HCT116 (cell line): ENCODE measurements around the gene PRMT2. TPM values are rescaled to one million over a fixed set of nuclear protein-coding genes. Genes with fewer than 3 reads are reported as not detected.
"Not testable (repeated sequence)": the region's sequence is repeated elsewhere in the genome, so short reads cannot be mapped to it uniquely, and the experiment has no call there.

ENCODE experiments used
- ATAC-seq: fragments of 200-7000 bp; cut with Tn5 transposase; 2 replicates; pipeline ENCODE4 v1.9.1; 2020; ENCODE audit warnings: mild to moderate bottlenecking, moderate library complexity
- BruUV-seq: library from RNA; stranded (reverse); fragments of 400-500 nt; replicated peaks from 2 replicates; lab custom pipeline; 2021; lab: Mats Ljungman, UMichigan
- CTCF ChIA-PET: fragments of 300-600 bp; sonication (Branson Sonifier 250); formaldehyde crosslinking; loops from one replicate; lab custom pipeline; 2021; ENCODE audit warnings: antibody characterized with exemption; lab: Charles Lee
- POLR2A ChIA-PET: fragments of 300-600, 350-600 bp; sonication (Branson Sonifier 250); formaldehyde crosslinking; loops from one replicate; lab custom pipeline; 2021; ENCODE audit warnings: antibody characterized with exemption; lab: Charles Lee
- RAD21 ChIA-PET, 2 experiments: fragments of 300-600 bp; sonication (Branson Sonifier 250); formaldehyde crosslinking; loops; one replicate each; lab custom pipeline; 2023; ENCODE audit warnings: low total read pairs in 2 of 2; ENCODE audit not compliant: uncharacterized antibody in 2 of 2, unreplicated experiment in 2 of 2, low non-redundant PET in 1 of 2; lab: Charles Lee
- DNase-seq: peaks from one replicate; pipeline ENCODE4 v3.0.0-alpha.2; 2010; ENCODE audit warnings: low read depth, low spot score
- H2AFZ ChIP-seq: fragments of 200-600 bp; shearing (Covaris generic), sonication (generic); 2 replicates; pipeline ENCODE4 v1.6.1; 2017; ENCODE audit warnings: low read depth, mixed run types, mixed read lengths, antibody characterized with exemption, low read length; ENCODE audit not compliant: poor library complexity, severe bottlenecking
- H3K27ac ChIP-seq: 2 replicates; pipeline ENCODE4 v1.5.1; 2012; ENCODE audit warnings: low read depth, low read length
- H3K27me3 ChIP-seq: fragments of 200-600 bp; sonication (generic); 2 replicates; pipeline ENCODE4 v1.6.1; 2016; ENCODE audit warnings: mixed run types, low read length, mixed read lengths; ENCODE audit not compliant: insufficient read depth
- H3K36me3 ChIP-seq, 2 experiments: fragments of 200-500 bp in 1 of 2; fragments of 200-600 bp in 1 of 2; sonication (Bioruptor generic) in 1 of 2; sonication (generic) in 1 of 2; 2 replicates each; pipeline versions ENCODE4 v1.5.1 to v1.6.1; 2014 to 2016; ENCODE audit warnings: low read length in 2 of 2, inconsistent platforms in 1 of 2, mixed read lengths in 1 of 2, mixed run types in 1 of 2; ENCODE audit not compliant: insufficient read depth in 2 of 2, control insufficient read depth in 1 of 2
- H3K4me1 ChIP-seq, 2 experiments: fragments of 200-600 bp in 1 of 2; sonication (generic) in 1 of 2; 2 replicates each; pipeline versions ENCODE4 v1.5.1 to v1.6.1; 2012 to 2017; ENCODE audit warnings: low read length in 2 of 2, inconsistent platforms in 1 of 2, mild to moderate bottlenecking in 1 of 2, mixed read lengths in 1 of 2, mixed run types in 1 of 2, moderate library complexity in 1 of 2; ENCODE audit not compliant: insufficient read depth in 2 of 2, control insufficient read depth in 1 of 2
- H3K4me2 ChIP-seq: fragments of 200-600 bp; sonication (generic); 2 replicates; pipeline ENCODE4 v1.6.1; 2017; ENCODE audit warnings: mixed run types, low read length, mixed read lengths
- H3K4me3 ChIP-seq, 2 experiments: fragments of 200-600 bp in 1 of 2; sonication (generic) in 1 of 2; replicated peaks in 1 of 2; 2 replicates each; pipeline ENCODE4 v1.5.1; 2011 to 2016; ENCODE audit warnings: low read length in 2 of 2, control low read depth in 1 of 2, low read depth in 1 of 2, mild to moderate bottlenecking in 1 of 2, mixed read lengths in 1 of 2, mixed run types in 1 of 2
- H3K79me2 ChIP-seq: fragments of 200-600 bp; sonication (generic); 2 replicates; pipeline ENCODE4 v1.6.1; 2017; ENCODE audit warnings: mild to moderate bottlenecking, mixed run types, low read length, moderate library complexity, mixed read lengths; ENCODE audit not compliant: insufficient read depth
- H3K9ac ChIP-seq: fragments of 200-600 bp; sonication (generic); 2 replicates; pipeline ENCODE4 v1.6.1; 2016; ENCODE audit warnings: low read length, mixed read lengths
- H3K9me2 ChIP-seq: fragments of 200-600 bp; sonication (generic), shearing (Covaris generic); 2 replicates; pipeline ENCODE4 v1.6.1; 2017; ENCODE audit warnings: mixed run types, mild to moderate bottlenecking, moderate library complexity; ENCODE audit not compliant: insufficient read depth
- H3K9me3 ChIP-seq, 2 experiments: fragments of 200-500 bp in 1 of 2; fragments of 200-600 bp in 1 of 2; sonication (Bioruptor generic) in 1 of 2; sonication (generic) in 1 of 2; 2 replicates each; pipeline ENCODE4 v1.6.1; 2014 to 2017; ENCODE audit warnings: low read length in 2 of 2, mixed read lengths in 2 of 2, inconsistent platforms in 1 of 2, low read depth in 1 of 2, mild to moderate bottlenecking in 1 of 2, mixed run types in 1 of 2, moderate library complexity in 1 of 2; ENCODE audit not compliant: control insufficient read depth in 1 of 2, insufficient read depth in 1 of 2
- H4K20me1 ChIP-seq: fragments of 200-600 bp; sonication (generic), shearing (Covaris generic); 2 replicates; pipeline ENCODE4 v1.6.1; 2017; ENCODE audit warnings: mixed run types, mild to moderate bottlenecking, moderate library complexity; ENCODE audit not compliant: insufficient read depth
- EZH2phosphoT487 ChIP-seq: fragments of 200-600 bp; IDR thresholded peaks from 2 replicates; pipeline ENCODE4 v1.6.1; 2018; ENCODE audit warnings: antibody characterized with exemption, borderline replicate concordance
- POLR2A ChIP-seq: IDR thresholded peaks from 2 replicates; pipeline ENCODE4 v1.7.0; 2011; ENCODE audit warnings: borderline replicate concordance; ENCODE audit not compliant: insufficient read depth, insufficient read length; ENCODE audit errors: extremely low read depth
- SIN3A ChIP-seq: IDR thresholded peaks from 2 replicates; pipeline ENCODE4 v1.6.1; 2012; ENCODE audit warnings: low read depth
- ZNF274 ChIP-seq: fragments of 200-500 bp; sonication (Bioruptor generic); IDR thresholded peaks from 2 replicates; pipeline ENCODE4 v1.6.1; 2014; ENCODE audit warnings: mild to moderate bottlenecking, low read depth, low read length, inconsistent platforms
- intact Hi-C: fragments of 100-400 bp; cut with micrococcal nuclease; formaldehyde crosslinking; loops from 2 replicates; pipeline ENCODE4 v1.10.0; 2022
- total RNA-seq: library from RNA; stranded (reverse); gene quantifications from one replicate; pipeline ENCODE4 v1.2.1, GENCODE V29; 2021; ENCODE audit not compliant: unreplicated experiment
- TF ChIP-seq, protein P1 (sequence below), 3 experiments: fragments of 200-600 bp in 1 of 3; sonication (generic) in 1 of 3; IDR thresholded peaks in 2 of 3; conservative IDR thresholded peaks in 1 of 3; 2 replicates each; pipeline ENCODE4 v1.5.1; 2012 to 2017; ENCODE audit warnings: low read depth in 2 of 3, low read length in 2 of 3, antibody characterized with exemption in 1 of 3, borderline replicate concordance in 1 of 3, control low read depth in 1 of 3, mild to moderate bottlenecking in 1 of 3, mixed read lengths in 1 of 3, mixed run types in 1 of 3, moderate library complexity in 1 of 3; ENCODE audit not compliant: insufficient read depth in 1 of 3

The PRMT2 gene
- total RNA-seq, 1 experiment from 2014 or later: 59.1 TPM

DNA sequence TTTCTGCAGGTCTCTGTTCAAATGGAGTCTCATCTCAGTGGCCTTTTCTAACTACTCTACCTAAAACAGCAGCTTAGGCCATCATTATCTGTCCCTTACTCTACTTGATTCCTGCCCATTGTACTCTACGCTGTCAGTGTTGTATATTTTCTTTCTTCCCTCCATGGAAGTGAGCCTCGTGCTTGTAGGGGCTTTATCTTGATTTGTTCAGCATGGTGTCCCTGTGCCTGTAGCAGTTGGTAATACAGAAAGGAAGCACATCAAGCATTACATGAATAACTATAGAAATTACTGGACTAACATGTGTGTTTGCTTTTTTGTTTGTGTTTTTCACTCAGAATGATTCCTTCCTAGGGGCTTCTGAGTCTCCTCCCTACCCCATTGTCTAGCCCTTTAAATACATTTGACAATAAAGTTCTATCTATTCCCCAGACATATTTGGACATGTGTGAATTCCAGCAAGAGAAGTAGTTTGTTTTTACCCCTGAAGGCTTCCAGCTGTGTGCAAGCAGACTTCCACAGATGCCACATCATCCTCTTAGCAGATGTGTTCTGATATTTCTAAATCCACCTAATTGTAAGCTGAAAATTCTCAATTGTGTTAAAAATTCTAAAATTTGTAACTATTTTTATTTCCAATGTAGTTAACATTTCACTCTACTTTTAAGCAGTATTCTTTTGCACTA, 40.3 kb downstream of the PRMT2 start:
- Histone ChIP-seq H2AFZ (no peak overlapping the region), H3K9ac (no peak overlapping the region), H3K27me3 (no peaks in the 10 kb centered on the region), H3K4me3 (no peak overlapping the region), H3K36me3 (no peaks in the 10 kb centered on the region), H3K4me2 (no peak overlapping the region), H3K27ac (no peak overlapping the region), H3K9me3 (no peaks in the 10 kb centered on the region), H3K79me2 (no peaks in the 10 kb centered on the region), H4K20me1 (no peaks in the 10 kb centered on the region), H3K9me2 (no peaks in the 10 kb centered on the region), H3K4me1 (no peaks in the 10 kb centered on the region)
- no TSS peak for BruUV-seq
- DNase-seq (no peak), ATAC-seq (no peak)
- intact Hi-C loops: no loop called here
- POLR2A ChIA-PET: no interaction called here
- RAD21 ChIA-PET: no interaction called here
- TF ChIP-seq, protein P1, sequence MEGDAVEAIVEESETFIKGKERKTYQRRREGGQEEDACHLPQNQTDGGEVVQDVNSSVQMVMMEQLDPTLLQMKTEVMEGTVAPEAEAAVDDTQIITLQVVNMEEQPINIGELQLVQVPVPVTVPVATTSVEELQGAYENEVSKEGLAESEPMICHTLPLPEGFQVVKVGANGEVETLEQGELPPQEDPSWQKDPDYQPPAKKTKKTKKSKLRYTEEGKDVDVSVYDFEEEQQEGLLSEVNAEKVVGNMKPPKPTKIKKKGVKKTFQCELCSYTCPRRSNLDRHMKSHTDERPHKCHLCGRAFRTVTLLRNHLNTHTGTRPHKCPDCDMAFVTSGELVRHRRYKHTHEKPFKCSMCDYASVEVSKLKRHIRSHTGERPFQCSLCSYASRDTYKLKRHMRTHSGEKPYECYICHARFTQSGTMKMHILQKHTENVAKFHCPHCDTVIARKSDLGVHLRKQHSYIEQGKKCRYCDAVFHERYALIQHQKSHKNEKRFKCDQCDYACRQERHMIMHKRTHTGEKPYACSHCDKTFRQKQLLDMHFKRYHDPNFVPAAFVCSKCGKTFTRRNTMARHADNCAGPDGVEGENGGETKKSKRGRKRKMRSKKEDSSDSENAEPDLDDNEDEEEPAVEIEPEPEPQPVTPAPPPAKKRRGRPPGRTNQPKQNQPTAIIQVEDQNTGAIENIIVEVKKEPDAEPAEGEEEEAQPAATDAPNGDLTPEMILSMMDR (IDR thresholded peaks at IDR 0.05 in 2 of 3, conservative IDR thresholded peaks at IDR 0.05 in 1 of 3; ENCODE audit: borderline replicate concordance in 1 of 3, insufficient read depth in 1 of 3, low read depth in 2 of 3, low read length in 2 of 3): no peak
- TF ChIP-seq POLR2A (no peak), ZNF274 (no peak), EZH2phosphoT487 (no peak), SIN3A (no peak)
- CTCF ChIA-PET: no interaction called here

DNA sequence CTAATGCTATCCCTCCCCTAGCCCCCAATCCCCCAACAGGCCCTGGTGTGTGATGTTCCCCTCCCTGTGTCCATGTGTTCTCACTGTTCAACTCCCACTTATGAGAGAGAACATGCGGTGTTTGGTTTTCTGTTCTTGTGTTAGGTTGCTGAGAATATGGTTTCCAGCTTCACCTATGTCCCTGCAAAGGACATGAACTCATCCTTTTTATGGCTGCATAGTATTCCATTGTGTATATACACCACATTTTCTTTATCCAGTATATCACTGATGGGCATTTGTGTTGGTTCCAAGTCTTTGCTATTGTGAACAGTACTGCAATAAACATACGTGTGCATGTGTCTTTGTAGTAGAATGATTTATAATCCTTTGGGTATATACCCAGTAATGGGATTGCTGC, 41.1 kb downstream of the PRMT2 start:
- RAD21 ChIA-PET, H2AFZ ChIP-seq, H3K9me3 ChIP-seq, H4K20me1 ChIP-seq, ATAC-seq, H3K4me2 ChIP-seq, H3K9ac ChIP-seq, DNase-seq, H3K4me3 ChIP-seq, POLR2A ChIA-PET, H3K27me3 ChIP-seq, intact Hi-C loops, H3K9me2 ChIP-seq, CTCF ChIA-PET, H3K79me2 ChIP-seq, H3K27ac ChIP-seq, H3K36me3 ChIP-seq, BruUV-seq, H3K4me1 ChIP-seq: not testable (repeated sequence)

- intact Hi-C loops, CTCF ChIA-PET, H3K4me3 ChIP-seq, H3K4me2 ChIP-seq, DNase-seq, H2AFZ ChIP-seq, H4K20me1 ChIP-seq, H3K4me1 ChIP-seq, H3K9me3 ChIP-seq, BruUV-seq, RAD21 ChIA-PET, H3K36me3 ChIP-seq, H3K27me3 ChIP-seq, POLR2A ChIA-PET, H3K9me2 ChIP-seq, H3K9ac ChIP-seq, ATAC-seq, H3K79me2 ChIP-seq, H3K27ac ChIP-seq: not testable (repeated sequence)
These were observed 46.1 kb downstream of the PRMT2 start for GRCh38 chr21:46681593-46681992.

DNA sequence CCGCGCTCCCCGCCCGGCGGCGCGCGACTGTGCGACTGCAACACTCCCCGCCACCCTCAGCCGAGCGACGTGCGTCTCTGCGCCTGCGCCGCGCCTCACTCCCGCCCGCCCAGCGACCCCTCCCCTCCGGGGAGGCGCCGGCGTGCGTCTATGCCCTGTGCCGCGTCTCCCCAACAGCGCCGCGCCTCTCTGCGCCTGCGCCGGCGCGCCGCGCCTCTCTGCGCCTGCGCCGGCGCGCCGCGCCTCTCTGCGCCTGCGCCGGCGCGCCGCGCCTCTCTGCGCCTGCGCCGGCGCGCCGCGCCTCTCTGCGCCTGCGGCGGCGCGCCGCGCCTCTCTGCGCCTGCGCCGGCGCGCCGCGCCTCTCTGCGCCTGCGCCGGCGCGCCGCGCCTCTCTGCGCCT, 63.2 kb downstream of the PRMT2 start:
- H4K20me1 ChIP-seq, H3K9me3 ChIP-seq, H3K9ac ChIP-seq, H3K36me3 ChIP-seq, H3K4me1 ChIP-seq, H2AFZ ChIP-seq, H3K4me2 ChIP-seq, ATAC-seq, H3K4me3 ChIP-seq, BruUV-seq, intact Hi-C loops, CTCF ChIA-PET, H3K27me3 ChIP-seq, H3K79me2 ChIP-seq, H3K9me2 ChIP-seq, RAD21 ChIA-PET, POLR2A ChIA-PET, H3K27ac ChIP-seq, DNase-seq: not testable (repeated sequence)
